ENCODE results near the gene KIFAP3. TPM values are rescaled to one million over a fixed set of nuclear protein-coding genes. Genes with fewer than 3 reads are reported as not detected.
"Not testable (repeated sequence)": the region's sequence is repeated elsewhere in the genome, so short reads cannot be mapped to it uniquely, and the experiment has no call there.

KIFAP3 gene
- total RNA-seq, 2 donors from 2014 or later, result 23.2 to 27.1 TPM

GRCh38 chr1:170048515-170048914 lies 26.0 kb downstream of the KIFAP3 start:
- H3K27ac Mint-ChIP-seq, result no peak overlapping the region
- peaks cover 12 to 14% of the 10 kb centered on the region in 2 donors for H3K36me3 Mint-ChIP-seq (ENCODE audit: insufficient read depth in 2 of 2)
- H3K27me3 Mint-ChIP-seq (ENCODE audit: low read depth), result no peaks in the 10 kb centered on the region
- DNase-seq (no peak), ATAC-seq (replicated peaks in 1 of 2) (no peak)
- H3K9me3 Mint-ChIP-seq, result peaks cover 0 to 4% of the 10 kb centered on the region in 2 donors
- no peaks in the 10 kb centered on the region for H3K4me1 Mint-ChIP-seq (ENCODE audit: low read depth)
- H3K4me3 Mint-ChIP-seq, result no peak overlapping the region

DNA sequence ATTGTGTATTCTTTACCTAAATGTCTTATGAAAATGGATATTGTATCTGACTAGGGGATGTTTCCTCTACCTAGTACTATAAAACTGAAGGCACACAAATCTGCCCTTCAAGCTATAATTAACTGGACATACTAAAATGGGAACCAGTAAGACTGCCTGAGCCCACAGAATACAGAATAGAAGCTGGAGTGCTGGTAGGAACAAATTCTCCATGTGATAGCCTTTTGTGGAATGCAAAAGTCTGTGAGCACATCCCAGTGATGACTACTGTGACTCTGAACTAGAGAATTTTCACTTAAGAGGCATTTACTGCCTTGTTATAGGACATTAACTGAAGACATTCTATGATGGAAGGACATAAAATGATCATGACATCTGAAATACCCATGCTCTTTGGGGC lies 30.3 kb downstream of the KIFAP3 start:
- Mint-ChIP-seq H3K27me3 (ENCODE audit: low read depth) (no peaks in the 10 kb centered on the region), H3K4me3 (no peak overlapping the region), H3K9me3 (no peaks in the 10 kb centered on the region), H3K4me1 (ENCODE audit: low read depth) (peaks cover 5% of the 10 kb centered on the region), H3K27ac (no peak overlapping the region), H3K36me3 (ENCODE audit: insufficient read depth in 2 of 2) (peaks cover 1 to 2% of the 10 kb centered on the region in 2 donors)
- no peak for ATAC-seq (replicated peaks in 1 of 2)
- no peak for DNase-seq

- ATAC-seq (replicated peaks in 1 of 2) (no peak), DNase-seq (no peak)
- peaks cover 5% of the 10 kb centered on the region for H3K4me1 Mint-ChIP-seq (ENCODE audit: low read depth)
- no peaks in the 10 kb centered on the region for H3K27me3 Mint-ChIP-seq (ENCODE audit: low read depth)
- no peaks in the 10 kb centered on the region for H3K9me3 Mint-ChIP-seq
- peaks cover 1 to 2% of the 10 kb centered on the region in 2 donors for H3K36me3 Mint-ChIP-seq (ENCODE audit: insufficient read depth in 2 of 2)
- no peak overlapping the region for H3K27ac Mint-ChIP-seq
- no peak overlapping the region for H3K4me3 Mint-ChIP-seq
Measured at GRCh38 chr1:170041423-170042192, 32.9 kb downstream of the KIFAP3 start.

DNA sequence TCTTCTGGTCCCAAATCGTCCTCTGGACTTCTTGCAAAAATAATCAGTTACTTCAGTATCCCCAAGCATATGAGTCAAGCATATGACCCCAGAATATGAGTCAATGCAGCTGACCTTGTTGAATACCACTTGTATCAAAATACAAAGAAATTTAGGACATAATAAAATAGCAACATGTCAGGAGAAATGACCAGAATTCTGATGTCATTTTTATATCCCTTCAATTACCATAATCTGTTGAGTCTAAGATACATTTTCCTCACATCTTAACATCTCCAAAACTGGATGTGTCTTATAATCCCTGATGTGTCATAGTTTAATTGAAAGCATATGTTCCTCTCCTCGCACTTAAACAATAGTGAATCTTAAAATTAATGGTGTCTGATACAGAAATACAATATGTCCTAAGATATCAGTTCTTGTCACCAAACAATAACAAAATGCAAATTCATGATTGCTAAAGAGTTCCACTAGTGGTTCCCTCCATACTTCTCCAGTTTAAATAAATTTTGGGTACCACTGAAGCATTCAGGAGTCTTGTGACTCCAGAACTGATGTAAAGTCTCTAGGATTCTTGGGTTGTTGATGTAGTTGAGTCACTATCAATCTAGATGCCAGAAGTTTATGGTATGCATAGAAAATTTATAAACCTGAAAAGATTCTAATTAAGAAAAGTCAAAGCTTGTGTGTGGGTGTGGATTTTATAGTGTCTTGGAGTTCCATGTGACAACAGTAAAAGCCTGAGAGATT lies 41.8 kb downstream of the KIFAP3 start:
- ATAC-seq (replicated peaks in 1 of 2), result no peak
- H3K36me3 Mint-ChIP-seq (ENCODE audit: insufficient read depth in 2 of 2), result peaks cover 0 to 6% of the 10 kb centered on the region in 2 donors
- H3K27ac Mint-ChIP-seq, result no peak overlapping the region
- H3K9me3 Mint-ChIP-seq, result no peaks in the 10 kb centered on the region
- H3K4me1 Mint-ChIP-seq (ENCODE audit: low read depth), result no peaks in the 10 kb centered on the region
- DNase-seq, result no peak
- no peak overlapping the region for H3K4me3 Mint-ChIP-seq
- H3K27me3 Mint-ChIP-seq (ENCODE audit: low read depth), result no peaks in the 10 kb centered on the region

GRCh38 chr1:170030212-170030611 lies 44.3 kb downstream of the KIFAP3 start:
- no peaks in the 10 kb centered on the region for H3K27me3 Mint-ChIP-seq (ENCODE audit: low read depth)
- no peak for ATAC-seq (replicated peaks in 1 of 2)
- peaks cover 2 to 4% of the 10 kb centered on the region in 2 donors for H3K9me3 Mint-ChIP-seq
- DNase-seq, result no peak
- no peaks in the 10 kb centered on the region for H3K4me1 Mint-ChIP-seq (ENCODE audit: low read depth)
- H3K4me3 Mint-ChIP-seq, result no peak overlapping the region
- peaks cover 2 to 17% of the 10 kb centered on the region in 2 donors for H3K36me3 Mint-ChIP-seq (ENCODE audit: insufficient read depth in 2 of 2)
- no peak overlapping the region for H3K27ac Mint-ChIP-seq

DNA sequence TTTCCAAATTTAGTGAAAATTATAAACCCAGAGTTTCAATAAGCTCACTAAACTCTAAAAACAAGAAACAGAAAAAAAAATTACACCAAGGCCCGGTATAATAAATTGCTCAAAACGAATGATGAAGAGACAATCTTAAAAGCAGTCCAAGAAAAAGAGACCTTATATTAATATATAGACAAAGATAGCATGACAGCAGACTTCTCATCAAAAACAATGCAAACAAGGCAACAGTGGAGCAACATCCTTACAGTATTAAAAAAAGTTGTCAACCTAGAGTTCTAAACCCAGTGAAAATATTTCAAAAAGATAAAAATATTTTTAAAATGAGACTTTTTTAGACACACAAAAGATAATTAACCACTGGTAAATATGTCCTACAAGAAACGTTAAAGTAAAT lies 46.7 kb downstream of the KIFAP3 start:
- no peak overlapping the region for H3K4me3 Mint-ChIP-seq

GRCh38 chr1:170020859-170021258 lies 53.6 kb downstream of the KIFAP3 start:
- Mint-ChIP-seq H3K9me3 (peaks cover 0 to 4% of the 10 kb centered on the region in 2 donors), H3K4me3 (no peak overlapping the region), H3K27ac (no peak overlapping the region), H3K36me3 (ENCODE audit: insufficient read depth in 2 of 2) (peaks cover 5 to 7% of the 10 kb centered on the region in 2 donors), H3K27me3 (ENCODE audit: low read depth) (no peaks in the 10 kb centered on the region), H3K4me1 (ENCODE audit: low read depth) (no peaks in the 10 kb centered on the region)
- no peak for DNase-seq
- no peak for ATAC-seq (replicated peaks in 1 of 2)

More for the DNA sequence above, 46.7 kb downstream of the KIFAP3 start:
- Mint-ChIP-seq H3K27ac (no peak overlapping the region), H3K9me3 (peaks cover 2 to 4% of the 10 kb centered on the region in 2 donors), H3K27me3 (ENCODE audit: low read depth) (no peaks in the 10 kb centered on the region), H3K36me3 (ENCODE audit: insufficient read depth in 2 of 2) (peaks cover 5 to 17% of the 10 kb centered on the region in 2 donors), H3K4me1 (ENCODE audit: low read depth) (no peaks in the 10 kb centered on the region)
- no peak for ATAC-seq (replicated peaks in 1 of 2)
- DNase-seq, result no peak

DNA sequence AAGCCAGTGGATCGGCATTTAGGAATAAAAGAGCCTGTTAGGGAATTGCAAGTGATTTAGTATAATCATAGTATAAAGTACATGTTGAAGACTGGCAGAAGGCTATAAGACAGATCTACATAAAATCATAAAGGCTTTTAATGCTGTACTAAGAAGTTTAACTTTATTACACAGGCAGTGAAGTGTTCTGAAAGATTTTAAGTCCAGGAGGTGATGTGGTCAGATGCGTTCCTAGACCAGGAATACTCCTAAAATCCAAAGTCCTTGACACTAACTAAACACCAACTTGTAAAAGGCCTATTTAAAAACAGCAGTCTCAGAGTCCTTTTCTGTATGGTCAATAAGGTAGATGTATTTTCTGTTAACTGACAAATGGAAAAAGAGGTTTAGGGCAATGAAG lies 57.0 kb downstream of the KIFAP3 start:
- DNase-seq (no peak), ATAC-seq (replicated peaks in 1 of 2) (no peak)
- no peaks in the 10 kb centered on the region for H3K4me1 Mint-ChIP-seq (ENCODE audit: low read depth)
- H3K4me3 Mint-ChIP-seq, result no peak overlapping the region
- peaks cover 4% of the 10 kb centered on the region in 2 donors for H3K36me3 Mint-ChIP-seq (ENCODE audit: insufficient read depth in 2 of 2)
- H3K9me3 Mint-ChIP-seq, result peaks cover 0 to 4% of the 10 kb centered on the region in 2 donors
- H3K27ac Mint-ChIP-seq, result no peak overlapping the region
- no peaks in the 10 kb centered on the region for H3K27me3 Mint-ChIP-seq (ENCODE audit: low read depth)

DNA sequence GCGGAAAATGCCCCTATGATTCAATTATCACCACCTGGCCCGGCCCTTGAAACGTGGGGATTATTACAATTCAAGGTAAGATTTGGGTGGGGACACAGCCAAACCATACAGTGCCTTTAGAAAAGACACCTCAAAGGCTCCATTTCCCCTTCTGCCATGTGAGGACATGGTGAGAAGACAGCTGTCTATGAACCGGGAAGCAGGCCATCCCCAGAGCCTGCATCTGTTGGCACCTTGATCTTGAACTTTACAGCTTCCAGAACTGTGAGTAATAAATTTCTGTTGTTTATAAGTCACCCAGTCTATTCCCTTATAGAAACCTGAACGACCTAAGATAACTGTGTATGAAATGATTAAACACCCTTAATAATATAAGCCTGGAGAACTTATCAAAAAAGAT lies 61.6 kb downstream of the KIFAP3 start:
- DNase-seq (no peak), ATAC-seq (replicated peaks in 1 of 2) (no peak)
- H3K27me3 Mint-ChIP-seq (ENCODE audit: low read depth), result no peaks in the 10 kb centered on the region
- H3K9me3 Mint-ChIP-seq, result no peaks in the 10 kb centered on the region
- no peak overlapping the region for H3K27ac Mint-ChIP-seq
- H3K4me3 Mint-ChIP-seq, result no peak overlapping the region
- H3K4me1 Mint-ChIP-seq (ENCODE audit: low read depth), result no peaks in the 10 kb centered on the region
- H3K36me3 Mint-ChIP-seq (ENCODE audit: insufficient read depth in 2 of 2), result peaks cover 2 to 4% of the 10 kb centered on the region in 2 donors

DNA sequence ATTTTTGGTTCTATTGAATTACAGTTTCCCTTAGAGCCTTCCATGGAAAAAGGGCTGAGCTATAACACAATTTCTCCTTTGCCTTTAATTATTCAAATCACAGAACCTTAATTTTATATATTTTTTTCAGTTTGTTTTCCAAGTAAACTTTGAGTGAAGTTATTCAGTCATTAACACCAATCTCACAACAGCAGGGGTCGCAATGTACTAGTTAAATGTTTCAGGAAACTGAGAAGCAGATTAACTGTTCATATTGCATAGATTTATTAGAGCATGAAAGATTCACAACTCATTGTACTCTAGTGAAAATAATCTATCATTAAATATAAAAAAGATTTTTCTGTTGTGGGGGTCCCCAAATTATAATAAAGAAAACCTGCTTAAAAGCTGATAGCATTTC lies 64.1 kb downstream of the KIFAP3 start:
- ATAC-seq (replicated peaks in 1 of 2), result no peak
- no peaks in the 10 kb centered on the region for H3K4me1 Mint-ChIP-seq (ENCODE audit: low read depth)
- DNase-seq, result peak; percentile 3 to 5
- no peaks in the 10 kb centered on the region for H3K27me3 Mint-ChIP-seq (ENCODE audit: low read depth)
- H3K36me3 Mint-ChIP-seq (ENCODE audit: insufficient read depth in 2 of 2), result peaks cover 6 to 9% of the 10 kb centered on the region in 2 donors
- no peak overlapping the region for H3K4me3 Mint-ChIP-seq
- peaks cover 0 to 4% of the 10 kb centered on the region in 2 donors for H3K9me3 Mint-ChIP-seq
- no peak overlapping the region for H3K27ac Mint-ChIP-seq

GRCh38 chr1:170009551-170009950 lies 64.9 kb downstream of the KIFAP3 start:
- Mint-ChIP-seq H3K4me1 (ENCODE audit: low read depth) (no peaks in the 10 kb centered on the region), H3K4me3 (no peak overlapping the region), H3K27ac (no peak overlapping the region), H3K36me3 (ENCODE audit: insufficient read depth in 2 of 2) (peaks cover 6 to 9% of the 10 kb centered on the region in 2 donors), H3K27me3 (ENCODE audit: low read depth) (no peaks in the 10 kb centered on the region), H3K9me3 (peaks cover 0 to 4% of the 10 kb centered on the region in 2 donors)
- ATAC-seq (replicated peaks in 1 of 2) (no peak), DNase-seq (no peak)

DNA sequence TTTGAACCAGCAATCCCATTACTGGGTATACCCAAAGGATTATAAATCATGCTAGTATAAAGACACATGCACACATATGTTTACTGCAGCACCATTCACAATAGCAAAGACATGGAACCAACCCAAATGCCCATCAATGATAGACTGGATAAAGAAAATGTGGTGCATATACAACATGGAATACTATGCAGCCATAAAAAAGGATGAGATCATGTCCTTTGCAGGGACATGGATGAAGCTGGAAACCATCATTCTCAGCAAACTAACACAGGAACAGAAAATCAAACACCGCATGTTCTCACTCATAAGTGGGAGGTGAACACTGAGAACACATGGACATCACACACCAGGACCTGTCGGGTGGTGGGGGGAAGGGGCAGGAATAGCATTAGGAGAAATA lies 65.8 kb downstream of the KIFAP3 start:
- not testable (repeated sequence) for ATAC-seq (replicated peaks in 1 of 2); DNase-seq; H3K36me3 Mint-ChIP-seq (ENCODE audit: insufficient read depth in 2 of 2); H3K4me3 Mint-ChIP-seq; H3K27ac Mint-ChIP-seq; H3K9me3 Mint-ChIP-seq; H3K27me3 Mint-ChIP-seq (ENCODE audit: low read depth); H3K4me1 Mint-ChIP-seq (ENCODE audit: low read depth)

DNA sequence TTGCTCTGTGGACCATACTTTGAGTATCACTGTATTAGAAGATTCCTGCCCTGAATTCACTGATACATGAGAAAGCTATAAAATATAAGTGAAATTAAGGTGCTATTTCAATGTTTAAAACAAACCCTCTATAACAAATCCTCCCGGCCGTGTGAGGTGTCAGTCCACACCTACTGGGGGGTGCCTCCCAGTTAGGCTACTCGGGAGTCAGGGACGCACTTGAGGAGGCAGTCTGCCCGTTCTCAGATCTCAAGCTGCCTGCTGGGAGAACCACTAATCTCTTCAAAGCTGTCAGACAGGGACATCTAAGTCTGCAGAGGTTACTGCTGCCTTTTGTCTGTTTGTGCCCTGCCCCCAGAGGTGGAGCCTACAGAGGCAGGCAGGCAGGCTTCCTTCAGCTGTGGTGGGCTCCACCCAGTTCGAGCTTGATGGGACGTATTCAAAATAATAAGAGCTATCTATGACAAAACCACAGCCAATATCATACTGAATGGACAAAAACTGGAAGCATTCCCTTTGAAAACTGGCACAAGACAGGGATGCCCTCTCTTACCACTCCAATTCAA lies 71.1 kb downstream of the KIFAP3 start:
- not testable (repeated sequence) for ATAC-seq (replicated peaks in 1 of 2); H3K27ac Mint-ChIP-seq; H3K27me3 Mint-ChIP-seq (ENCODE audit: low read depth); H3K4me3 Mint-ChIP-seq; H3K4me1 Mint-ChIP-seq (ENCODE audit: low read depth); H3K36me3 Mint-ChIP-seq (ENCODE audit: insufficient read depth in 2 of 2); DNase-seq; H3K9me3 Mint-ChIP-seq
